GM18508 (cell line): ENCODE results near the gene CAPZB.

Experiments used
- ATAC-seq: cut with Tn5 transposase; IDR thresholded peaks from one replicate; pipeline ENCODE4 v1.9.1; 2021; ENCODE audit warnings: moderate number of reproducible peaks; ENCODE audit not compliant: insufficient read depth, unreplicated experiment

Gene CAPZB

GRCh38 chr1:19358710-19359109 is 126.6 kb downstream of the CAPZB start:
- ATAC-seq, result no peak

- ATAC-seq, result no peak
These were observed 127.9 kb downstream of the CAPZB start for GRCh38 chr1:19357299-19357986.

GRCh38 chr1:19356266-19356665 is 129.1 kb downstream of the CAPZB start:
- no peak for ATAC-seq

- no peak for ATAC-seq
These were observed 130.8 kb downstream of the CAPZB start for GRCh38 chr1:19354531-19354981.

GRCh38 chr1:19353596-19353995 is 131.7 kb downstream of the CAPZB start:
- ATAC-seq, result no peak

- no peak for ATAC-seq
These were observed 132.5 kb downstream of the CAPZB start for GRCh38 chr1:19352839-19353238.

- ATAC-seq, result no peak
These were observed 133.5 kb downstream of the CAPZB start for GRCh38 chr1:19351873-19352272.

GRCh38 chr1:19350566-19350965 is 134.8 kb downstream of the CAPZB start:
- ATAC-seq, result no peak

GRCh38 chr1:19349999-19350398 is 135.3 kb downstream of the CAPZB start:
- no peak for ATAC-seq

GRCh38 chr1:19348441-19349198 is 136.7 kb downstream of the CAPZB start:
- no peak for ATAC-seq

- ATAC-seq, result no peak
These were observed 137.7 kb downstream of the CAPZB start for GRCh38 chr1:19347533-19348172.

GRCh38 chr1:19346026-19346425 is 139.3 kb downstream of the CAPZB start:
- ATAC-seq, result no peak

- no peak for ATAC-seq
These were observed 139.9 kb downstream of the CAPZB start for GRCh38 chr1:19345391-19345790.

GRCh38 chr1:19344831-19345230 is 140.5 kb downstream of the CAPZB start:
- ATAC-seq, result no peak

- no peak for ATAC-seq
These were observed 140.9 kb downstream of the CAPZB start for GRCh38 chr1:19344372-19344810.

- ATAC-seq, result no peak
These were observed 141.6 kb downstream of the CAPZB start for GRCh38 chr1:19343617-19344350.

- no peak for ATAC-seq
These were observed 142.3 kb downstream of the CAPZB start for GRCh38 chr1:19342894-19343616.

- no peak for ATAC-seq
These were observed 143.1 kb downstream of the CAPZB start for GRCh38 chr1:19342062-19342750.
